NCI-H1436 (cell line): ENCODE data around the gene SYTL5.
"Not testable (repeated sequence)": the region's sequence is repeated elsewhere in the genome, so short reads cannot be mapped to it uniquely, and the experiment has no call there.

ENCODE experiments used
- DNase-seq: peaks from one replicate; lab custom pipeline; 2025; lab: John Stamatoyannopoulos, UW

SYTL5 gene

DNA sequence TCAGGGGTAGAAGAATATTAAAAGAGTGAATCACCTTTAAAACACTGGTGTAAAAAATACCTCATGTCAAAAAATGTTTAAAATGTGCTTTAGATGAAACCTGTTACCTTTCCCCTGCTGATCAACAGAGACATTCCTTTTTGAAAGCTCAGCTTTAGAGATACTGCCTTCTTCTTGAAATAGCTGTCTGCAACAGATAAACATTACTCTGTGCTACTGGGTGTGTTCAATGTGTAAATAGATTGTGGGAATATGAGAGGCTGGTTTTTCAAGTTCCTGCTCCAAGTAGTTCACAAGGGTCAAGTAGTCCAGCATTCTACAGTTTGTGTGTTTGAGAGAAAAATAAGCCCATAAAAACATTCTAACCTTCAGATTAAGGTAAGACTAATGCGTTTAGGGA lies at the start of gene SYTL5:
Gene SYTL5 (plus strand): TSS at position 263 of the 400 bp plus-strand sequence. CDS start 27,337 bp downstream, outside the sequence.
- no peak for DNase-seq

DNA sequence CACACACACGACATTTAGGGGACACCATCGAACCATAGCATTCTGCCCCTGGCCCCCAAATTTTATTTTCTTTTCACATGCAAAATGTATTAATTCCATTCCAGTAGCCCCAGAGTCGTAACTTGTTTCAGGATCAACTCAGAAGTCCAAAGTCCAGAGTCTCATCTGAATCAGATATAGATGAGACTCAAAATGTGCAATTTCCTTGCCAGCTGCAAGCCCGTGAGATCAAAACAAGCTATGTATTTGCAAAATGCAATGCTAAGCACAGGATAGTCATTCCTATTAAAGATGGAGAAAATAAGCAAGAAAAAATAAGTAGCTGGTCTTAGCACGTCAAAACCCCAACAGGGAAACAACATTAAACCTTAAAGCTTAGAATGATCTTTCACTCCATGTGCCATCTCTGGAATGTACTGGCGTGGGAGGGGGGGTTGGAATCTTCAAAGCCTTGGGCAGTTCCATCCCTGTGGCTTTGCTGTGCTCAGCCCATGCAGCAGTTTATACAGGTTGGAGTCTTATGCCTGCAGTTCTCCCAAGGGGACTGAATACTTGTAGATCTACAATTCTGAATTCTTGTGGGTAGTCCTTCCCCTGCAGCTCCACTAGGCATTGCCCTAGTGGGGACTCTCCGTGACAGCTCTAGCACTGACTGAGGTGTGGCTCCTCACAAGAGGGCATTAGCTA lies 47.7 kb upstream of the SYTL5 start:
- no peak for DNase-seq

DNA sequence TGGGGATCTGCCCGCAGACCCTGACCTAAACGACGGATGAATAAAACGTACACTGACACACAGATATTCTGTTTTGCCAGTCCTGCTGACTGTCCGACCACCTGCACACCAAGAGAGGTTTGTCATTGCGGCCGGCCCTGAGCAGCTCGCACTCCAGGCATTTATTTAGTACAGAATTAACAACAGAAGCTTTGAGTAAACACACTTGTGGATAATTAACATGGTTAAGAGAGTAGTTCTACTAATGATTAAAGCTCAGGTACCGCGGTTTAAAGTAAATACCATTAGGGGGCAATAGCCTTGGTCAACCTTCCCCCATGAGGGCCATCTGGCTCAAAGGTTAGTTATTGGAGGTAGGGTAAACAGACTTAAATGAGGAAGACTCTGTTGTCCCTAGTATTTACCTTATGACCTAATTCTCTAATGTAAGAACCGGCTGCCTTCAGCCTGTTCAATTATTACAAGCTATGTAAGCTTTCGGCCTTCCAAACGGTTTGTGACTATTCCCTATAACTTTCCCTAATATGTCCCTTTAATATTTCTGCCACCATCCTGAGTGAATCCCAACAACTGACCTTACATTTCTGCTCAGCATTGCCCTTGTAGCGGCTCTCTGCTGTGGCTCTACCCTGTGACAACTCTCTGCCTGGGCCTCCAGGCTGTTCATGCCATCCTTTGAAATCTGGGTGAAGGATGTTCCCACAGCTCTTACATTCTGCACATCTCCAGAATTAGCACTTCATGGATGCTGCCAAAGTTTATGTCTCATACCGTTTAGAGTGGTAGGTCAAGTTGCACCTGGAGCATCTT lies 46.9 kb upstream of the SYTL5 start:
- DNase-seq = no peak

DNA sequence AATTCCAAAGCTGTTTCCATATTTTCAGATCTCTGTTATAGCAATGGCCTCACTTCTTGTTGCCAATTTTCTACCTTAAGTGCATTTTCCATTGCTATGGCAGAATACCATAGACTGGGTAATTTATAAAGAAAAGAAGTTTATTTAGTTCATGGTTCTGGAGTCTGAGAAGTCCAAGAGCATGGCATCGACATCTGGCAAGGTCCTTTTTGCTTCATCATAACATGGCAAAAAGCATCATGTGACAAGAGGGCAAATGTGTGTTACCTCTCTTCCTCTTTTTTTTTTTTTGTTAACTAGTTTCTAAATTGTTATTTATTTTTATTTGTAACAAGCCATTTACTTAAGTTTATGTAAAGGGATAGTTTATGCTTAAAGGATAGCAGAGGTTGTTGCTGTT lies 45.2 kb upstream of the SYTL5 start:
- DNase-seq = no peak

DNA sequence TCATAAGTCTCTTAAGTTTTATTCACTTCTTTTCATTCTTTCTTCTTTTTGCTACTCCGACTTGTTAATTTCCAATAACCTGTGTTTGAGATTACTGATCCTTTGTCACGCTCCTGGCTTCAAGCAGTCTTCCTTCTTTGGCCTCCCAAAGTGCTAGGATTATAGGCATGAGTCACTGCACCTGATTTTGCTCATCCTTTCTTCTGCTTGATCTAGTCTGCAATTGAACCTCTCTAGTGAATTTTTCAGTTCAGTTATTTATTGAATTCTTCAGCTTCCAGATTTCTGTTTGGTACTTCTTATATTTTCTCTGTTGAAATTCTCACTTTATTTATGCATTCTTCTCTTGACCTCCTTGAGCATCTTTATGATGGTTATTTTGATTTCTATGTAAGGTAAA lies 38.6 kb upstream of the SYTL5 start:
- DNase-seq = no peak

DNA sequence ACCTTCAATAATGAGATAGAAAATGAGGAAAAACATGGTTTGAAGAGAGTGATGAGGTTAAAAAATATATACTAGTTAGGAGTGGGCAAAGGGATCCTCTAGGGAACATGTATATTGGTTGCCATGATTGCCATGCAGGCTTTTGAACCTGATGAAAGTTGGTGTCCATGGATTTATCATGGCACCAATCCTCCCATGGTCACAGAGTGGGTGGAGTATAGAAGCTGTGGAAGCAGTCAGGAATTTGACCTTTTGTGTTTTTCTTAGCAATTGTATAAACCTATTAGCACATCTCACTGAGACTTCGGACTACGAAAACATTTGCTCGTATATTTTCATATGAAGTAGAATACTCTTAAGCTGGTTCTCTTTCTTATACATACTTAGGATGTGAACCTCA lies 30.9 kb upstream of the SYTL5 start:
- no peak for DNase-seq

DNA sequence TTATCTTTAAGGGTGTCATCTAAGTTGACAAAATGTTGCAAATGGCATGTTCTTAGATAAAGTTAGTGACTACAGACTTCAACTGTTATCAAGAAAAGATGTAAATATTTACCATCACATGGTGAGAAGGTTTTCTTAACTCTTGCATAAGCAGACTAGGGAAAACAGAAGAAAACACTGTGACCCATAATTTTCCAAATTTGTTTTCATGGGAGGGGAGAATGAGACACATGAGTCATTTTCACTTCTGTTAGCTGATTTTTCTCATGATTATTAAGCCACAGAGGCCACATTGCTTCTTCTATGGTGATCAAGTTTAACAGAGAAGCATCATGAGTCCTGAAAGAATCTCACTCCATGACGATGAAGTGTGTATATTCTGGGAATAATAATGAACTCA lies 30.2 kb upstream of the SYTL5 start:
- no peak for DNase-seq

DNA sequence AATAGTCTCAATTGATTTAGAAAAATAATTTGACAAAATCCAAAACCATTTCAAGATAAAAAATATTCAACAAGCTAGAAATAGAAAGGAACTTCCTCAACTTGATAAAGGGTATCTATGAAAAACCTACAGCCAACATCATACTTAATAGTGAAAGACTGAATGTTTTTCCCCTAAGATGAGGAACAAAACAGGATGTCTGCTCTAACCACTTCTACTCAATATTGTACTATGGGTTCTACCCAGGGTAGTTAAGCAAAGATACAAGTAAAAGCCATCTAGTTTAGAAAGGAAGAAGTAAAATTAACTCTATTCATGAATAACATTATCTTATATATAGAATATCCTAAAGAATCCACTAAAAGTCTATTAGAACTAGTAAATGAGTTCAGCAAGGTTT lies 21.5 kb upstream of the SYTL5 start:
- DNase-seq = no peak

DNA sequence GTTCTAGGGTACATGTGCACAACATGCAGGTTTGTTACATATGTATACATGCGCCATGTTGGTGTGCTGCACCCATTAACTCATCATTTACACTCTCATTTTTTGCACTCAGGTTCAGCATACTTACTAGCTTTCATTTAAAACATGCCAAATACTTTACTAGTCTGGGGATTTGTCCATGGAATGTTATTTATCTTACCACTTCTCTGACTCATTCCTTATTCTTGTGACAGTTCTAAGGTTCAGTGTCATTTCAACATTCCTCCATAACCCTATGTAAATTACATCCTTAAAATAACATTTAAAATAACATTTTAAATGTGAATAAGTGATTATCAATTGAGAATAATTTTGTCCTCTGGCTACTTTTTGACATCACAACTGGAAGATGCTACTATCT lies 19.5 kb upstream of the SYTL5 start:
- no peak for DNase-seq

DNA sequence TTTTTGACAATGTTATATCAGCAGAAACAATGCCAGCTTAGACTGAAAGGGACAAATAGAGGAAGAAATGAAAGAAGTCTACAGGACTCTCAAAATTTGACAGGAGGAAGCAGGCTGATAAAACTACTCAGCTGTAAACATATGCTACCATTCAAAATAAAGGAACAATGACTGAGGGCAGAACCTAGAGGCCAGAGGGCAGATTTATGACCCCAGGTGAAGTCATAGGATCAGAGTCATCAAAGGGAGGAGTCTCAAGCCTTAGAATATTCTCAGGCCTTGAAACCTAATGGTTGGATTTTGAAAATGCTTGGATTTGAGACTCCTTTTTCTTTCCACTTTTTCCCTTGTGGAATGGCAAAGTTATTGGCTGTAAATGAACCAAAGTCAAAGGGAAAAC lies 17.0 kb upstream of the SYTL5 start:
- no peak for DNase-seq

DNA sequence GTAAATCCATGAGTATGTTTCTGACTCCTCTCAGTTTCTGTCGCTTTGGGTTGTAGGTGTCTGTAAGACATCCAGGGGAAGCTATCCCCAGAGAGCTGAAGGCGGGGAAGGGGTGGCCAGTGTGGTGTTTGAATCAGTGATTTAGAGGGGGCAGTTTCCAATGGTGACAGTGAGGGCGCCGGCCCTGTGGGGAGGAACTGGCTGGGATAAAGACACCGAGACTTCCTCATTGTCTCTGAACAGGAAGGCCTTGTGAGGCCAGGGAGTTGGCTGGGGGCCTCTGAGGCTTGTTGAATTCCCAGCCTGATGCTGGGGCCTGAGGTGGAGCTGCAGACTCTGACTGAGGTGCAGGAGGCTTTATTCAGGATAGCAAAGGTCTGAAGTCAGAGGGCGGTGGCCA lies 15.1 kb upstream of the SYTL5 start:
- not testable (repeated sequence) for DNase-seq

DNA sequence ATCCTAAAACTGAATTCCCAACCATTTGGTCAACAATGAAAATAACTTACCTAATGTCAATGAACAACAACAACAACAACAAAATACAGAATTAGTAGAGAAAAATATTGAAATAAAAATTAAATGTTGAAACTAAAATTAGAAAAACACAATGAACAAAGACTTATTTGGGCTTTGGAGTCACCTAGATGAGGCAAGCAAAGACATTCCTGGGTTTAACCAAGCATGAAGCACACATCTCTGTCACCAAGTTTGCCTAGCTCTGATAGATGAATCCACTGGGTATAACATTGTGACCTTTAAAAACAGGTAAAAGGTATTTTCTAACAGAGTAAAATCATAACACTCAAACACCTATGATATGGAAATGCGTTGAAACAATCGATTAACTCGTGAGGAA lies 13.2 kb upstream of the SYTL5 start:
- DNase-seq = no peak

DNA sequence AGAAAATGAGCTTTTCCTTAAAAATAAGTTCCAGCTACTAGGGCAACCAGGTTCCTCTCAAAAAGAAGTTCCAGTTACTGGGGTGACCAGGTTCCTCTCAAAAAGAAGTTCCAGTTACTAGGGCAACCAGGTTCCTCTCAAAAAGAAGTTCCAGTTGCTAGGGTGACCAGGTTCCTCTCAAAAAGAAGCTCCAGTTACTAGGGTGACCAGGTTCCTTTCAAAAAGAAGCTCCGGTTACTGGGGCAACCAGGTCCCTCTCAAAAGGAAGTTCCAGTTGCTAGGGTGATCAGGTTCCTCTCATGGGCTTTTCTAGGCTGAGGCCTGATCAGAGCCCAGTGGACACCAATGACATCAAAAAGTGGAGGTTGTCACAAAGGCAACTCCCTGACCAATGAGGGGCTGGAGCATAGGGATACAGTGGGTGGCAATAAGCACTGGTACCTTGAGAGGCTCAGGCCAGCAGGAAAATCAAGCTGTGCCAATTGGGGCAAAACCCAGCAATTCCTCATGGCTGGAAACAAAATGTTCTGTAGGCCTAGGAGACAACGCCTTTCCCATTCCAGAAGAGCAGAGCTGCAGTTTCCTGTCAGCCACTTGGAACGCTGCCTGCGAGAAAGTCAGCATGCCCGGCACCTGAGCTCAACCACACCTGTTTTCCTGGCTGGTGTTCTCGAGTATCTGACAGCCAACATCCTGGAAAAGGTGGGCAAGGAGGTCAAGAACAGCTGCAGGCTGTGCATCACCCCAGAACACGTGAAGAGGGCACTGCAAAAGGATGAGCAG lies 12.3 kb upstream of the SYTL5 start:
- no peak for DNase-seq

DNA sequence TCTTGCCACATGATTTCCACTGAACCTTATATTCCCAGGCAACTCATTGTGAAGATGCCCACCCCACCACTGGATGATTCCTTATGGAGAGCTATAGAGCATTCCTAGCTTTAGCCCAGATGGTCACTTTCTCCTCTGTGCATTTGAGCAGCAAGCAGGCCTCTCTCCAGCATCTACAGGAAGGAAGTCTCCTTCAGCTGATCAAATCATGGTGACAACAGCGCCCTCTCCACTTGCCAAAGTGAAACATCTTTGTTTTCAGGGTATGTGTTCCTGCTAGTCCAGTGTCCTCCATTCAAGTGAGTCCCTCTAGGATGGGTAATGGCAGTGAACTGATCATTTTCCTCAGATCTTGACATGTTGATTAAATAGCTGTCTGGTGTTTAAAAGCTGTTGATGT lies 10.9 kb upstream of the SYTL5 start:
- no peak for DNase-seq

DNA sequence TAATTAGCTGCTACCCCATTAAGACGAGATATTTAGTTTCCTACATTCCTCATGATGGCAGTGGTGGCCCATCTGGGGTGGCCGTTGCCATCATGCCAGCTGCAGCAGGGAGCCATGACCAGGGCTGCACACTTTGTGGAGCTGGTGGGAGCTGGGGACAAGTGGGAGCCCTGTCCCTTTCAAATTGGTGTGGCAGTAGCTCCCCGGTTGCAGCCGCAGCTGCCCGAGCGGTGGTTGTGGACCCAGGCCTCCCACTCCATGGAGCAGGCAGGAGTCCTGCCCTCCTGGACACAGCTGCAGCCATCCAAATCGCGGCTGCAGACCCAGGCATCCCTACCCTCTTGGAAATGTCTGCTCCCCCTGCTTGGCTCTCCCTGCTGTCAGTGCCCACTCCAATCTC lies 9.3 kb upstream of the SYTL5 start:
- DNase-seq = no peak

DNA sequence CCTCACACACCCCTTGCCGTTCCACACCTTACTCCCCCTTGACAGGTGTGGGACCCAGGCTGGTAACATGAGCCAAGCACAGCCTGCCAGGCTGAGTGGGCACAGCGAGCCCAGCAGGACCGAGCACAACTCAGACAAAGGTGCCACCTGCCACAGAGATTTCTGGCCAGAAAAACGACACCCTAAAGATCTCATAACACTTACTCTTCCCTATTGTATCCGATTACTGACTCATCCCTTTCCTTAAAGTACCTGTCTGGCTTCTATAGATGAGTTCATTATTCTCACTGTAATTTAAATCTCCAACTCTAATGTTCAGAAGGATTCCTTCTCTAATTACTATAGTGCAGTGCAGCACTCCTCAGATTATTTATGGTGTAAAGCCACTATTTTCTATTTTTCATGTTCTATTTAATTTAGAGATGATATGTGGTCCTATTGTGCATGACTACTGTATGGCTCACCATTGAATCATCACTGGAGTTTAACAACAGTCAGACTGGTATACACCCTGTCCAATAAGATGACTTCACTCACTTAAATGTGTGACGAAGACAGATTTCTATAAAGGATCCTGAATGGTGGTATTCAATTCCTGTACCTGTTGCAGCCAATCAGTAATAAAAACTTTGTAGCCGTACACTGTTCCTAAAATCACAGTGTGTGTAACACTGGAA lies 7.6 kb upstream of the SYTL5 start:
- no peak for DNase-seq

DNA sequence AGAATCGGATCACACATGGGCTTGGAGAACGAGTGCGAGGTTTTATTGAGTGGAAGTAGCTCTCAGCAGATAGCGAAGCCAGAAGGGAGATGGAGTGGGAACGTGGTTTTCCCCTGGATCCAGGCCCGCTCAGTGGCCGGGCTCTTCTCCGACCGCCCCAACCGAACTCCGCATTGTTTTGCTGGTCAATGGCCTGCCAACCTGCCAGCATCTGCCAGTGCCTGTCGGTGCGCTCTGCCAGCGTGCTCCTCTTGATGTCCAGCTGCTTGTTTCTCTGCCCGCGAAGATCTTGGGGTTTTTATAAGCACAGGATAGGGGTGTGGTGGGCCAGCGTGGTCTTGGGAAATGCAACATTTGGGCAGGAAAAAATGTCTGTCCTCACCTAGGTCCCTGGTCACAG lies 5.6 kb upstream of the SYTL5 start:
- no peak for DNase-seq

DNA sequence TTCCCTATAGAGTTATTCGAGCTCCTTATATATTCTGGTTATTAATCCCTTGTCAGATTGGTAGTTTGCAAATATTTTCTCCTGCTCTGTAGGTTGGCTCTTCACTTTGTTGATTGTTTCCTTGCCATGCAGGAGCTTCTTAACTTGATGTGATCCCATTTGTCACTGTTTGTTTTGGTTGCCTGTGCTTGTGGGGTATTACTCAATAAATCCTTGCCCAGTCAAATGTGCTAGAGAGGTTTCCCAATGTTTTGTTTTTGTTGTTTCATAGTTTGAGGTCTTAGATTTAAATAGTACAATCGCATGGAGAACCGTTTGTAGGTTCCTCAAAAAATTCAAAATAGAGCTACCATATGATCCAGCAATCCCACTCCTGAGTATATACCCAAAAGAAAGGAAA lies 2.3 kb upstream of the SYTL5 start:
- DNase-seq = no peak

DNA sequence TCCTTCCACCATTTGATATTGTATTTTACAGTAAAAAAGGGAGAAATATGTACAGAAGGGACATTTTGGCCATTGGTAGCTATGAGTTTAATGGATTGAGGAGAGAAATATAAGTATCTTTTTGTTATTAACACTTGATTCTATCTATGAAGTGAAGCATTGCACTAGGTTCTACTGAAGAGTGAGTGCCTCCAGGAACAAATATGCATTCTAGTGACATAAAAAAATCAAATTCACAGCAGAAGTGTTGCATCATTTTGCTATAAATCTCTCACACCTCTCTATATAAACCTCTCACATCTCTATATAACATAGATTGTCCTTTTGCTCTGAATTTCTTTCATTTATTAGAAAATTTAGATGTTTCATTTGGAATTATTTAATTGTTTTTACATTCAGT lies 425 bp downstream of the SYTL5 start:
- DNase-seq = no peak

DNA sequence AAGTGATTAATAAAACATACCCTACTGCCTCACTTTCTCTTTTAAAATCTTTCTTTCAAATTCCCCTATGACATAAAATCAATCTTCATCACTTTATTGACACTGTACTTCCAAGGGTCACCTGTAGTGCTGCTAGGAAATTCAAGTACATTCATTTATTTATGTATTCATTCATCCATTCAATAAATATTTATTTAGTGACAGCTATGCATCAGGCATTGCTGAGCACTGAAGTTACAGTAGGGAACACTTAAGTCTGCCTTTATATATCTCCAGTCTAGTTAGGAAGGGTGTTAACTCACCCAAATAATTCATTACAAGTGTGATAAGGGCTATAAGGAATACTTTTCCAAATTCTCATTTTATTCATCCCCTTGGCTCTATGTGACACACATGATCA lies 2.3 kb downstream of the SYTL5 start:
- no peak for DNase-seq

DNA sequence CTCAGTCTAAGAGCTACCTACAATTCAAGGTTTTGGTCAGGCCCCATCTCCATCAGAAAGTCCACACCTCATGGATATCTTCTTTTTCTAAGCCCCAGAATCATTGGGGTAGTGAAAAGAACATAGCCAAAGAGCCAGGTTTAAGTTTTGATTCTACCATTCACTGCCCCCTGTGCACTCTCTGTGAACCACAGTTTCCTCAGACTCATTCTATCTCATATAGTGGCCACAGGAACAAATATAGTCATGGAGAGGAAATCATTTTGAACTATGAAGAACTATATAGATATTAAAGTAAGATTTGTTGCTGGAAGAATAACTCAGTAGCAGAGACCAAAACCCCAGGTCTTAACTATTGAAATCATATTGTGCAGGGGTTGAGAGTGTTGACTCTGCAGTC lies 3.3 kb downstream of the SYTL5 start:
- DNase-seq = no peak

DNA sequence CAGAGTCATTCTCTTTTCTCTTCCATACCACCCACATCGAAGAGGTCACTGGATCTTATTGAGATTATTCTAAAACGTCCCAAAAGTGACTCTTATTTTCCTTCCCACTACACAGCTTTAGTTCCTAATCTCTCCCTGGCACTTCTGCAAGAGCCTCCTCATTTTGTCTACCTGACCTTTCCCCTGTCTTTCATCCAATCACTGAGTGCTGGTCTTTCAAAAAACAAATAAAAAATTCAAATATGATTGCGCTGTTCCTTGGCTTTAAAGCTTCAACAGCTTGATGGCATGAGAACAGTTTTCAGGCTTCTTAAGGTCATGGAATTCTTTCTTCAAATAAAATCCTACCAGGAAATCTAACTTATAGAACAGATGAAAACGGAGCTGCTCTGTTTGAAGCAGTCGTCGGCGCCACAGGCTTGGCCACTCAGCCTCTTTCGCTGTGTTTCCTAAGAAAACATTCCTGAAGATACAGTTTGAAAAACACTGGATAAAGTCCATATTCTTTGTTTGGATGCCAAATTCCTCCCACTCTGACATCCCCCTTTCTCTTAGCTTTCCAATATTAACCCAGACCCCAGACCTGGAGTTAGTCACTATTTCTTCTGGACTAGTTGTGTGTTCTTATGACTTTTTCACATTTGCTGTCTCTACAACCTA lies 12.5 kb downstream of the SYTL5 start:
- DNase-seq = no peak
